Right lung (tissue), 10 donors: ENCODE measurements around the gene EDN3. TPM values are rescaled to one million over a fixed set of nuclear protein-coding genes. Genes with fewer than 3 reads are reported as not detected.

Experiments
- DNase-seq, 2 donors: peaks; one replicate each; pipeline ENCODE4 v3.0.0-alpha.2; 2013
- long read RNA-seq, 8 donors: transcript quantifications; one replicate each; lab custom pipeline, GENCODE V29; 2026
- polyA plus RNA-seq, 5 donors: library from polyadenylated mRNA; unstranded; fragments of 120-200 nt; gene quantifications; one replicate each; pipeline versions ENCODE4 v1.2.1 to v1.2.3, GENCODE V29; 2013; ENCODE audit warnings: inconsistent platforms in 1 of 5, low replicate concordance in 1 of 5; ENCODE audit not compliant: insufficient read length in 5 of 5, insufficient read depth in 1 of 5

The EDN3 gene, protein sequence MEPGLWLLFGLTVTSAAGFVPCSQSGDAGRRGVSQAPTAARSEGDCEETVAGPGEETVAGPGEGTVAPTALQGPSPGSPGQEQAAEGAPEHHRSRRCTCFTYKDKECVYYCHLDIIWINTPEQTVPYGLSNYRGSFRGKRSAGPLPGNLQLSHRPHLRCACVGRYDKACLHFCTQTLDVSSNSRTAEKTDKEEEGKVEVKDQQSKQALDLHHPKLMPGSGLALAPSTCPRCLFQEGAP
- polyA plus RNA-seq, result 10 to 100 TPM in 4 of 5 donors, 1 to 10 TPM in 1; 9.9 to 28.8 (median 25.4) TPM
- long read RNA-seq, donor 1, transcript EDN3-202 (5 exons, 2,636 nt), result major isoform, 17 of 44 reads
- long read RNA-seq, donor 1, transcript EDN3-201 (5 exons, 2,655 nt), result minor isoform, 5 of 44 reads
- long read RNA-seq, donor 1, transcript EDN3-203 (4 exons, 1,153 nt), result minor isoform, 10 of 44 reads
- long read RNA-seq, donor 1, partial matches to known transcripts, result 8 of 44 reads
- long read RNA-seq, donor 1, other reads (novel, unspliced or antisense), result 0 of 44 reads
- long read RNA-seq, donor 2, partial matches to known transcripts, result 0 of 4 reads
- long read RNA-seq, donor 2, other reads (novel, unspliced or antisense), result 0 of 4 reads
- long read RNA-seq, donor 3, partial matches to known transcripts, result 0 of 2 reads
- long read RNA-seq, donor 3, other reads (novel, unspliced or antisense), result 0 of 2 reads
- long read RNA-seq, donor 4, partial matches to known transcripts, result 0 of 3 reads
- long read RNA-seq, donor 4, other reads (novel, unspliced or antisense), result 0 of 3 reads
- long read RNA-seq, donor 5, partial matches to known transcripts, result 10 of 18 reads
- long read RNA-seq, donor 5, other reads (novel, unspliced or antisense), result 0 of 18 reads
- long read RNA-seq, donor 6, transcript EDN3-202 (5 exons, 2,636 nt), result major isoform, 5 of 11 reads
- long read RNA-seq, donor 6, transcript EDN3-205 (4 exons, 2,318 nt), result major isoform, 5 of 11 reads
- long read RNA-seq, donor 6, partial matches to known transcripts, result 0 of 11 reads
- long read RNA-seq, donor 6, other reads (novel, unspliced or antisense), result 0 of 11 reads
- long read RNA-seq, donor 7, result 0 reads
- long read RNA-seq, donor 8, partial matches to known transcripts, result 0 of 6 reads
- long read RNA-seq, donor 8, other reads (novel, unspliced or antisense), result 0 of 6 reads

DNA sequence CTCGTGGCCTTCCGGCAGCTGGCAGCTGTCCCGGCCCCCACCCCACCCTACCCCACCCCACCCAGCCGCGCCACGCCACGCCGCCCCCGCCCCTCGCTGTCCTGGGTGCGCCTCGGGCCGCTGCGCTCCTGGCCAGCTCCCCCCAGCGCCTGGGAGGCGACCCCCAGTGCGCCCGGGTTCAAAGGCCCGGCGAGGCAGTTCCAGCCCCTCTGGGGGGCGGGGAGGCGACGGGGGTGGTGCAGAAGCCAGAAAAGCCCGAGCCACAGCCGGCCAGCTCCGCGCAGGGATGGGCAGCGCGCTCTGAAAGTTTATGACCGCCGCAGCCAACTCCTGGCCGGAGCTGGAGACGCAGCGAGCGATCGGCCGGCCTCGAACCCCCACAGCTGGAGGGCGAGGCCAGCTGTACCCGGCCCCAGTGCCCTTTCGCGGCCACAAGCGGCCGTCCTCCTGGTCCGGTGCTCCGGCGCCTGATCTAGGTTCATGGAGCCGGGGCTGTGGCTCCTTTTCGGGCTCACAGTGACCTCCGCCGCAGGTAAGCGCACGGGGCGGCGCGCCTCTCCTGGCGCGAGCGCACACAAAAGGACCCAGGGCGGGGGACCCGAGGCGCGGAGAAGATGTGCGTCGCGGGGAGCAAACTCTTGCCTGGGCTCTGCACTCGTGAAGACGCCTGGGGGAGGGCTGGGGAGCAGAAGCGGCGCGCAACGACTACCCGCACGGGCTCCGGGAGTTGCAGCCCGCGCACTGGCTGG is at the start of gene EDN3:
EDN3 (plus strand) TSS at position 279 of the 749 bp plus-strand sequence; CDS start at position 481, 202 bp downstream.
- no peak for DNase-seq

GRCh38 chr20:59253325-59253724 is 47.1 kb upstream of the EDN3 start:
- DNase-seq, result no peak

GRCh38 chr20:59253779-59254319 is 46.6 kb upstream of the EDN3 start:
- no peak for DNase-seq

- DNase-seq, result no peak
These were observed 45.2 kb upstream of the EDN3 start for GRCh38 chr20:59255256-59255655.

- DNase-seq, result peak; percentile 12 to 22
These were observed 42.2 kb upstream of the EDN3 start for GRCh38 chr20:59258221-59258621.

DNA sequence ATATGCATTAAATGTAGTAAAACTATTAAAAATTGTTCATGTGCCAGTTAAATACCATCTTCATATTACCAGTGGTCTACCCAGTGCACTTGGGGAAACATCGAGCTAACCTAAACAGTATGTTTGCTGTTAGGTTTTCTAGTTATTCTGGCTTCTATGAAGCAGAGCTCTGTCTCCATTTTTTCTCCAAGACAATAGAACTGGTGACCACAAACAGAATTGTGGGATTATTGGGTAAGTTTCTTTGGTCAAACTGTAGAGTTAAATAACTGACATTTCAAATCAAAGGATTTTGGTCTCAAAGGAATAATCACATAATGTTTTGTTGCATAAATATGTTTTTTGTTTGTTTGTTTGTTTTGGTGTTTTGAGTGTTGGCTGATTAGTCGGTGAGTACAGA is 40.5 kb upstream of the EDN3 start:
- no peak for DNase-seq

- DNase-seq, result no peak
These were observed 35.1 kb upstream of the EDN3 start for GRCh38 chr20:59265298-59265697.

DNA sequence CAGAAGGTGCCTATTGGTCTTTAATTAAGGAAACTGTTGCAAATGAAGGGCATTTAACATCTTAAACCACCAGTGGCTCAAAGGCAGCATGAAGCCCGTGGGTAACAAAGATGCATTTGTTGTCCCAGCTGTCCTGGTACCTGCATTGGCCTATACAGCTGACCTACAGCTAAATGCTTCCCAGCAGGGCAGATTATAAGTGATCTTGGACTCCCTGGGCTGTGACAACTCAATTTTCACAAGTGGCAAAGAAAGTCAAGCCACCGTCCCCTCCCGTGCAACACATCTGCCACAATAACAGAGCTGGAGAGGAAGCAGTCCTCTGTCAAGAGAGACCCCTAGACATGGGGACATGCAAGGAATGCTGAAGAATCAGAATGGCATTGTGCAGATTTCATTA is 31.5 kb upstream of the EDN3 start:
- DNase-seq, result no peak

DNA sequence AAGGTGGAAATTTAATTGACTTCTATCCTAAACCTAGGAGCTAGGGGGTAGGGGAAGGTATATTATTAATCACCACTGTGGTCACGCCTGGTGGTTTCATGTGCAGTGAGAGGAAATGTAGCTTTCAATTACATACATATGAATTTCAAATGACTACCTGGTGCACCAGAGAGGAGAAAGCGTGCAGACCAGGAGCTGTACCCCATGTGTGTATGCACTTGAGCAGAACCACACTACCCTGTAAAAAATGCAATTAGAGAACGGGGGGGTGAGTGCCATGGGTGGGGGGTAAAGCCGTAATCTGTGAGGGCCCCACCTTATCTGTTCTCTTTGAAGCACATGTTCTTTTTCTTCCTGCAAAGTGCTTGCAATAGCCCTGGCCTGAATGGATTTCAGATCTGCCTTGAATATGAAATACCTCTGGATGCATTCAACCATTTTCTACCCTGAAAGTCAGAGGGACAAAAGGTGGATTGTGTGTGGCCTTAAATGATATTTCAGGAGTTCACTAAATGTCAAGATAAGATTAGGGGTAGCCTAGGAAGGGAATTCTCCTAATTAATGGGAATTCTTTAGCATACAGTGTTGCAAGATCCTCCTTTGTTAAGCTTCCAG is 30.9 kb upstream of the EDN3 start:
- no peak for DNase-seq

GRCh38 chr20:59270380-59270779 is 30.0 kb upstream of the EDN3 start:
- no peak for DNase-seq

GRCh38 chr20:59273739-59274357 is 26.6 kb upstream of the EDN3 start:
- no peak for DNase-seq

GRCh38 chr20:59276938-59277337 is 23.5 kb upstream of the EDN3 start:
- DNase-seq, result no peak

DNA sequence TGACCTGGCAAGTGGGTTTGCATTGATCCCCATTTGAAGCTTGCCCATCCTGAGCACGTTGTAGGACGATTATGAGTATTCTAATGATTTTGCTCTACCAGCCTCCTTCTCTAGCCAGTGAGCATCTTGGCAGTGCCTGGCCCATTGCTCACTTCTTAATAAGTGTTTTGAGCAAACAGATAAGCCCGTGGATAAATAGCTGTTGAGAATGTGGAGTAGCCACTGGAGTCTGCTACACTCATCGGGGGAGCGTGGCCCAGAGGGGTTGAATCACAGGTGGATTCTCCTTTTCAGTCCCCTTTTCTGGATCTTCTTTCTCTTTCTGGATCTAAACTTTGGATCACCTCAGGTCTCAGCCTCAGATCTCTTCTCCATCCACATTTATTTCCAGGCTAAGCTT is 15.9 kb upstream of the EDN3 start:
- DNase-seq, result no peak

DNA sequence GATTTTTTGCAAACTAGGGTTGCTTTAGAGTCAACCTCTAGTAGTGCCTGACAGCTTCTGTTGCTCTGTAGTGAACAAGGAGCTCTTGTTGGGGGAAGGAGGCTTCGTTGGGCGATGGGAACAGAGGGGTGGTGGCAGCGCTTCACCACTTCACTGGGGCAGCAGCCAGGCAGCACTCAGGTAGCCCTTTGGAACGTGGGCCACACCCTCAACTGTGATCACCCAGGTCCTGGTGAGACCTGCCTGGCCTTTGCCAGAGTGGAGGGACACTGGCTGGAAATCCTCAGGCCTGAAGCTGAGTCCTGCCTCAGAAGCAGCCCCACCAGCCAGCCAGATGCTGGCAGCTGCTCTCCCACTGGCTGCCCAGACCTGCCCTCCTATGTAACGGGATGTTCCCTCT is 10.4 kb upstream of the EDN3 start:
- DNase-seq, result no peak

DNA sequence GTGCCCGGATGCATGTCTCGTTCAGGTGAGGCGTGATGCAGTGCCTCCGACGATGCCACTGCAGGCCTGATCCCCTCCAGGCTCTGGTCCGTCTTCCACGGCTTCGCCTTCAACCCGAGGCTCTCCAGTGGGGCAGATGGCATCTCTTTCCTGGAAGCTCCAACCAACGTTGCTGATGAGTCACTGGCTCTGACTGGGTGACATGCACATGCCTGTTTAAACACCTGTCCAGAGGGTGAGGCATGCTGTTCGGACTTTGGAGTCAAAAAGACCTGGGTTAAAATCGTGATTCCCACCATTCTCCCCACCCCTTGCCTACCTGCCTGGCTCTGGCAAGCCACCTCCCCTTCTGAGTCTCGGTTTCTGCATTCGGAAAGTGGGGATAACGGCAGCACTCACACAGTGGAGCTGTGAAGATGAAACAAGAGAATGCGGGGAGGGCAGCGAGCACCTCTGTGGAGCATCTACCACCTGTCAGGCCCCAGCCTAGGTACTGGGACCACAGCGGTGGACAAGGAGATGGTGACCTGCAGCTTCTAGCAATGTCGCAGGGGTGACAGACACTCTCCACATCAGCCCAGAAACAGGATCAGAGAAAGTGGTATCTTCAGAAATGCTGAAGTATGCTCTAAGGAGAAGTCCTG is 8.5 kb upstream of the EDN3 start:
- DNase-seq, result no peak

DNA sequence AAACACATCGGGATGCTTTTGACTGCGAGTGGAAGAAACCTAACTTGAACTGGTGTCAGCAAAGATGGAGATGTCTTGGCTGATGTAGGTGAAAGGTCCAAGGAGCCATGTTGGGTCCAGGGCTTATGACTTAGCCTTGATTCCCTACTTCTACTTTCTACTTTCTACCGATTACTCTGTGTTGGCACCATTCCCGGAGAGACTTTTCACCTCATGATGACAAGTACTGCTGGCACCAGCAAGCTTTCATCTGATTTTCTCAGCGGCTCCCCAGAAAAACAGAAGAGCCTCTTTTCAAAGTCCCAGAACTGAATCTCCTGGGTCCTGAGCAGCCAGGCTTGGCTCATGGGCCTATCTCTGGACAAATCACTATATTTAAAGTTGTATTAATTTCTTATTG is 4.9 kb upstream of the EDN3 start:
- no peak for DNase-seq

GRCh38 chr20:59297686-59298085 is 2.7 kb upstream of the EDN3 start:
- DNase-seq, result no peak

- no peak for DNase-seq
These were observed 472 bp upstream of the EDN3 start for GRCh38 chr20:59299945-59300332.

GRCh38 chr20:59301343-59302007 is 1.1 kb downstream of the EDN3 start:
- no peak for DNase-seq
